HG02610 (cell line): ENCODE data around the gene AFDN.

Experiments used
- ATAC-seq: cut with Tn5 transposase; IDR thresholded peaks from one replicate; pipeline ENCODE4 v1.9.1; 2021; ENCODE audit warnings: mild to moderate bottlenecking, moderate library complexity; ENCODE audit not compliant: unreplicated experiment

The AFDN gene

DNA sequence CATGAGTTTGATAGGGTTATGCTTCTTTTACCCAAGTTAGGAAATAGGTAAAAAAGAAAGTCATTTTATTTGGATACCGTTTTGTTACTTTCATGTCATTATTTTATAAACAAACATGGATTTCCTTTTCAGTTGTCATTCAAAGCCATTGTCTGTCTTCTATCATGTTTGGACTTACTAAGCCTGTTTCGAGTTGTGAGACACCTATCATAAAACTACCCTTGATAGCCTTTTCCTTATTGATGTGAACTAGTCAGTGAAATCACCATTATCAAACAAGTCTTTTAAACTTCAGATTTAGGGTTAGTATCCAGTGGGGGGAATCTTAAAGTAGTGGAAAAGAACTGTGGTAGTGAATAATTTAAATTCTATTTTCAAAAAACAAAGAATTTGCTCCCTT lies 85.8 kb downstream of the AFDN start:
- ATAC-seq = no peak

DNA sequence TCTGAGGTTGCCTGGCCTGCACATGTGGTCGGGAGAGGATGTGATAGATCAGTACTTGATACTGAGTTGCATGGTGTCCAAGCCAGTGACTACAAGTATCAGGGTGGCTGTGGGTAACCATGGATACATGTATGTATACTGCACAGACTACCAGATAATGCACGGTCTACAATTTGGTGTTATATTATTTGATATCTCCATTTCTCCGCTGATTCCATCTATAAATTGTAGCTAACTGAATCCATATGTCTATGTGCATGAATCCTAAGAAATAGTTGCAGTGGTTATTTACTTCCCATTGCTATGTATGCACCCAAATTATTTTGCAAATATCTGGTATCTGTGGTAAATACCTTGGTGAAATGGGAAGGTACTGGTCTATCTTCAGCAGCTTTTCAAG lies 87.0 kb downstream of the AFDN start:
- ATAC-seq = no peak

DNA sequence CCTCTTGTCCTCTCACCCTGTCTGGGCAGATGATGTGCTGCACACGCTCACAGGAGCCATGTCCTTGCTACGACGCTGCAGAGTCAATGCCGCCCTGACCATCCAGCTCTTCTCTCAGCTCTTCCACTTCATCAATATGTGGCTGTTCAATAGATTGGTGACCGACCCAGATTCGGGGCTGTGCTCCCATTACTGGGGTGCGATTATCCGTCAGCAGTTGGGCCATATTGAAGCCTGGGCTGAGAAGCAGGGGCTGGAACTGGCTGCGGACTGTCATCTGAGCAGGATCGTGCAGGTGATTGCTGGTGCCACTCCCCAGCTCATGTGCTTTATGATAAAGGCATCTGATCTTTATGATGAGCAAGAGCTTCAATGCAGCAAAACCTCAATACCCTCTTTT lies 88.4 kb downstream of the AFDN start:
- ATAC-seq = no peak

DNA sequence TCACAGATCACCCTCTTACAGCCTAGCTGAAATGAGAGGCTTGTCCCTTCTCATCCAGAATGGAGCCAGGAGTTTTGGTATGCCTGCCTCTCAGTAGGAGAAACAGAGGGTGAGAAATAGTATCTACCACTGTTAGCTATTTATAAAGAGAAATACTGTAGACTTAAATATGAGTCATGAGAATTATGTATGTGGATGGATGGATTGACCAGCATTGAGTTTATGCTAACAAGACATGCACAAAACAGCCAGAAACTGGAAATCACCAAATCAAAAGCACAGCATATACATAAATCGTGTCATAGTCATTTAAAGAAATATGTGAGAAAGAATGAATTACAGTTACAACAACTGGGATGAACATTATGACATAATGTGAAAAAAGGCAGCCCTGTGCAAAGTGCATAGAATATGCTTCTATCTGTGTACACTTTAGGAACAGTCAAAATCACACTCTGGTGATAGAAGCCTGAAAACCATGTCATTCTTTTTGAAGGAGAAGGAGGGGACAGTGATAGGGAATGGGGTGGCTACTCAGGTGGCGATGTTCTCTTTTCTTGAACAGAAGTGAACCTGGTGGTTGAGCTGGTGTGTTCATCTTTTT lies 90.9 kb downstream of the AFDN start:
- no peak for ATAC-seq

DNA sequence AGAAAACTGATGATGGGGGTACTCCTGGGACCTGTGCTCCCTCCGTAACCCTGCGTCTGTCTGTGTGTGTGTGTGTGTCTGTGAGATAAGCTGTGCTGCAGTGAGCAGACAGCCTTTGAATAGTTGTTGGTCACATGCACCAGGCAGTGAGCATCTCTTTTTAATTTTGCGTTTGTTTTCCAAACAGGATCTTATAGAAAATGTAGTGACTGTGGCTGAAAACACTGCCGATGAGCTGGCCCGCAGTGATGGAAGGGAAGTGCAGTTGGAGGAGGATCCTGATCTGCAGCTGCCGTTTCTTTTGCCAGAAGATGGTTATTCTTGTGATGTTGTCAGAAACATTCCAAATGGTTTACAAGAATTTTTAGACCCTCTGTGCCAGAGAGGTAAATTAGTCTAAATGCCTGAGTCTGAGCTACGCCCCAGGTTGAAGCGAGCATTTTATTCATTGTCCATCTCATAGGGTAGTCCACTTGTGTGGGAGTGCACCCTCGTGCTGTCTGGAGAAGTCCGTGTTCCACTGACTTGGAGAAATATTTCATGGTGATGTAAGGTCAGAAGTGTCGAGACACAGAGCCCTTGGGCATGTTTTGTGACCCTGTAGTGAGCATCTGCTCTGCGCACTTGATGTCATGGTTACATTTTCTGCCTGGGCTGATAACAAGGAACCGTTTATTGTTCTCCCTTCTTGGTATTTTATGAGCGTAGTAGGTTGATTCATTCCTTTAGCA lies 92.0 kb downstream of the AFDN start:
- ATAC-seq = no peak

DNA sequence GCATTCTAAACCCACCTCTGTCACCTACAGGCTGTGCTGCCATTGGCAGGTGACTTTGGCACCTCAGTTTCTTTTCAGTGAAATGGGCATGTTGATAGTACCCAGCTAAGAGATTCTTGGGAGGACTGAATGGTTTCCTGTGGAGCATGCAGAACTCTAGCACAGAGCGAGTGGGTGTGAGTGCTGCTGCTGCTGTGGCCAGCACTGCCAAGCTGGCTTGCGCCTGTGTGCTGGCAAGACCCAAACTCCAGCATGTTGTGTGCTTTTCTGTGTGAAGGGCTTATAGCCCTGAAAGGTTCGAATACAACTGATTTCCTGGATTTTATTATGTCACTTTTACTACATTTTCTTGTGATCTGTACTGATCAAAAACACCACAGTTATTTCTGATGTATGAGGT lies 92.6 kb downstream of the AFDN start:
- ATAC-seq = no peak

DNA sequence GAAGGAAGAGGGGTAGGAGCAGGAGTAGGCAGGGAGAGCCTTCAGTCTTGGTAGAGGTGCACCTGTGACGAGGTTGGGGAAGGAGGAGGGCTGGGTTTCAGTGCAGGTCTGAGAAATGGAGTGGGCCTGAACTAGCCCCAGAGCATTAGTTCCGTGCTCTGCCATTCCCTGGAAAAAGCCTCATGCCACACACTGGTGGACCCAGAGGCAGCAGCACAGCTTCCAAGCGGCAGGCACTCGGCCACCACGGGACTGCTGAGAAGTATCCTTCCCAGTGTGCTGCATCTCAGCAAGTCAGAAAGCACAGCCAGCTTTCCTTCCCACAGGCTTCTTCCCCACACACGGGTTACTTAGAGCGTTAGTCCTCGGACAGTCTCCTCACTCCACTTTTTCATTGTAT lies 93.5 kb downstream of the AFDN start:
- no peak for ATAC-seq

DNA sequence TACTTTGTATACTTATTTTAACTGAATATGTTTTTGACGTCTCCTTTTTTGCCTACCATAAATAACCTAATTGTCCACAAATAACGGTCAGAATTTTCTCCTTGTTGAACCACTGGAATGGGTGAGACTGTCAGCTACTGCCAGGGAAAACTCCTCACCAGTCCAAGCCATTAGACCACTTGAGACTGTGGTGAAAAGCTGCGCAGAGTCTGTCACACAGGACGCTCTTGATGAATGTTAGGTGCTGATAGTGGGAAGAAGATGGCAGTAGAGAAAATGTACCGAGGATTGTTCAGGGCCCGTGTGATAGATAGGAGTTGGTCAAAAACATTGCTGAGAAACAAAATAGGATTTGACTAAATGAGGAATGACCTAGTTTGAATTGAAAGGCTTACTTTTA lies 95.1 kb downstream of the AFDN start:
- no peak for ATAC-seq

DNA sequence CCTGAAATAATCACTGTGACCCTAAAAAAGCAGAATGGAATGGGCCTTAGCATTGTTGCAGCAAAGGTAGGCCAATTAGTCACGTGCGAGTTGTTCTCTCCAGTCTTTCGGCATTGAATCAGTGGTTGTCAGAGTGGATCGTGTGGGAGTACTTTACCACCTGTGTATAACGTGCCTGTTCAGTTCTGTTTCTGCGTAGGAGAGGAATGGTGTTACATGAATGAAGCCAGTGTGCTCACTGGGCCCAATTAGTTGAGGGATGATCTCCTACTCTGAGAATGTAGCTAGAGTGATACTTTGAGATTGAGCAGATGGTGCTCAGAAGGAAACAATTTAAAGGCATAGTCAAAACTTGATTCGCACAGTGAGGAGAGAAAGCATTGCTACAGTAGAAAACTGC lies 98.3 kb downstream of the AFDN start:
- no peak for ATAC-seq

DNA sequence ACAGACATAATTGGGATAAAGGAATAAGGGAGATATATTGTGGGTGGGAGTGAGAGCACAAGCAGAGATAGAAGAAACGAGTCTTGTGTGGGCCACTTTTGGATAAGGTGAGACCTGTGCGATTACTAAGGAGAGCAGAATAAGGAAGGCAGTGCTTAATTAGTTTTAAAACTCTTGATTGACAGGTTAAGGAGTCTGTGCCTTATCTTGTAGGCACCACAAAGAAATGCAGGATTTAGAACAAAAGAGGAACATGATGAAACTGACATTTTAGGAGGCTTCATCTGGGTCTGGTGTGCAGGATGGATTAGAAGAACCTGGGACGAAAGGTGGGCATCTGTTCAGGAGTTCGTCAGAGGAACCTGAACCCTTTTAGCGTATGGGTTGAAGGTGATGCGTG lies 100.5 kb downstream of the AFDN start:
- no peak for ATAC-seq

DNA sequence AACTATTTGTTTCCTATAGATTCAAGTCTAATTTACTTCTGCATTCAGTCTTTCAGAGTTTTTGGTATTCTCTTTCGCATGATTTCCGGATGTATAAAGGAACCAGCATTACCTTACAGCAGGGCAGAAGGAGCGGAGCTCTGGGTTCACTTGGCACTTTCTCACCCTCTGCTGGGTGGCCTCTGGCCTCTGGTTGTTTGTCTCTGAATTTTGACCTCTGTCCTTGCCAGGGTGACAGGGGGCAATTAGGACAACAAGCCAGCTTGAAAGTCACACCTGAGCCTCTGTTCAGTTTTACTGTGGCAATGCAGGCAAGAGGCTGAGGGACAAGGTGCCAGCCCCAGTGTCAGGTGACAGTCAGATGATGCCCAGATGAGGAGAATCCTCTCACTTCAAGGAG lies 101.4 kb downstream of the AFDN start:
- no peak for ATAC-seq

DNA sequence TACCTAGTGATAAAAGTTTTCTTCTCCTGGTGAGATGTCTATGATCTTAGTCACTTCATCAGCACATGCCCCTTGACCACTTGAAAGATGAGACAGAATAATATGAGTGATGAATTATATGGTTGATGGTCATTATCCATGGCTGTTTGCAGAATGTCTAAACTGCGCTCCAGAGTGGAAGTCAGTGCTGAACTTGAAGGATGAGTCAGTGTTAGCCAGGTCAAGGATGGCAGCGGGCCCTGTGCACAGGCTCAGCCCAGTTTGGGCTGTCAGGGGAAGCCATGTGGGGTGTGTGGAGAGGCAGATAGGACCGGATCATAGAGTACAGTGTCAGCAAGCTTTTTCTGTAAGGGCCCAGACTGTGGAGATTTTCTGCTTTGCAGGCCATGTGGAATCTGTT lies 103.6 kb downstream of the AFDN start:
- no peak for ATAC-seq

- no peak for ATAC-seq
Measured at GRCh38 chr6:167932468-167933276, 106.0 kb downstream of the AFDN start.

DNA sequence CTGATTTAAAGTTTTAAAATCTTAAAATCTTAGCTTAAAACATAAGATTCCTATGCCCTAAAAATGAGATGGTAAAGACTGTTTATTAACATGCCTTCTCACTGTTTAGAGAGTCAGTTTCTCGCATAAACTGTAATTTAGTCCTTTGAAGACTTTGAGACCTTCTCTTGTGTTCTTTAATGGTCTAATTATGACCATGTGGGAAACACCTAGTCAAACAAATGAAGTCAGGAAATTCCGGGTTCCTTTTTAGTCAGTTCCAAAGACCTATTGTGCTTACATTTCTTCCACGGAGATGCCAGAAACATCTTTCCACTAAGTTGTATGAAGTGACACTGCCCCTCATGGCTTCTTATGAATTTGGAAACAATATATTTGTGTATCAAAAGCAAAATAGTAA lies 106.6 kb downstream of the AFDN start:
- ATAC-seq = no peak

- ATAC-seq = no peak
Measured at GRCh38 chr6:167933847-167934246, 107.1 kb downstream of the AFDN start.

DNA sequence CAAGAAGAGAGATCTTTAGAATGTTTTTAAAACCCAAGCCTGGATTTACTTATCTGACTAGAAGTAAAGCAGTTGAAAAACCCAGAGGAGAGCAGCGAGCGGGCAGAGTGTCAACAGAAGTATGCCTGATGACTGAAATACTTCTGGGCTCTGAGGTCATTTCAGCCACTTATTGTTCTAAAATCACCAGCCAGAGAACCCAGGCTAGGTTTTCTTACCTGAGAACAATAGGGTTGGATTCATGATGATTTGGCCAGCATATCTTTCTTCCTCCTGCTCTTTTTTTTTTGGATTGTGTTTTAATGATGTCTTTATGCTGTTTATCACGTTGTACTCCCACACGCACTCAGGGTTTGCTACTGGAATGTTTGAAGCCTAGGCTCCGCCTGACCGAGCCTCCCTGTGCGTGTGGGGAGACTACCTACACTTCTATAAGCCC lies 107.7 kb downstream of the AFDN start:
- no peak for ATAC-seq

GRCh38 chr6:167936051-167936450 lies 109.3 kb downstream of the AFDN start:
- ATAC-seq = no peak

GRCh38 chr6:167937301-167937700 lies 110.6 kb downstream of the AFDN start:
- no peak for ATAC-seq

GRCh38 chr6:167937948-167938911 lies 111.5 kb downstream of the AFDN start:
- ATAC-seq = no peak

DNA sequence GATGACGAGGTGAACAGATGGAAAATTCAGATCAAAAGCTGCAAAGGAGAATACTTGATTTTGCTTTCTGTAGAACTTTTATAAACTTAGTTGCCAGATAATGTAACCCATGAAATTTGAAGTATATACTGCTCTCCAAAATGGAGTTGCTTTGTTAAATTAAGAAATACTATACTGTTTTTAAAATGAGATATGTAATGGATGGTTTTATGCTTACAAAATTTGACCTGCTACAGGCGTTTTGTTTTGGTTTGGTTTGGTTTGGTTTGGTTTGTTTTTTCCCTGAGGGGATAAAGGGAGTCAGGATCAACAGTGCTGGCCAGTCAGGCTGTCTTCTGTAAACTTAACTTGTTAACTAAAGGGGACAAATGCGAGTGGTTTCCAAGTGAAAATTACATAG lies 115.1 kb downstream of the AFDN start:
- ATAC-seq = no peak

DNA sequence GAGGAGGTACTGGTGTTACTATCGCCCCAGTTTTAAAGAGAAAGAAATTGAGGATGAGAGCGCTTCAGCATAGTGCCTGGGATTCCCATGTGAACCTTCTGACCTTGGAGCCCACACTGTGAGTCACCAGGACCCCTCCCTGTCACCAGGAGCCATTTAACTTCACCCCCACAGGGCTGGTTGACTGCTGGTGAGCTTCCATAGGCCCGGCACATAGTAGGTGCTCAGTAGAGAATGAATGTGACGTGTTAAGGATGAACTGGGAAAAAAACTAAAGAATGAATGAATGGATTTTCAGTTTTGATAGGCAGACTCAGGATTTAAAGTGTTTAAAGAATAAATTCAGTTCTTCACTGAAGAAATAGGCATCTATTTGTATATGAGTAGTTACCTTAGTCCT lies 117.4 kb downstream of the AFDN start:
- ATAC-seq = no peak
